DND-41 (cell line): ENCODE measurements around the gene ELL.
A peak's percentile ranks its signal among the peaks of the same experiment; 100 is the strongest.

Experiments
- ATAC-seq: fragments of 200-7000 bp; cut with Tn5 transposase; 3 replicates; pipeline ENCODE4 v1.9.1; 2021; ENCODE audit warnings: low read depth; ENCODE audit not compliant: insufficient read depth
- DNase-seq: peaks from one replicate; pipeline ENCODE4 v3.0.0-alpha.2; 2020
- H2AFZ ChIP-seq: 2 replicates; pipeline ENCODE4 v1.6.0; 2012; ENCODE audit warnings: low read depth, low read length
- H3K27ac ChIP-seq: 2 replicates; pipeline ENCODE4 v1.5.1; 2012; ENCODE audit warnings: low read length, inconsistent platforms
- H3K27me3 ChIP-seq: fragments of 200-600 bp; sonication (generic); 2 replicates; pipeline ENCODE4 v1.6.0; 2012; ENCODE audit warnings: low read length, mild to moderate bottlenecking, inconsistent platforms; ENCODE audit not compliant: insufficient read depth, poor library complexity
- H3K36me3 ChIP-seq: 2 replicates; pipeline ENCODE4 v1.5.1; 2012; ENCODE audit warnings: low read length, inconsistent platforms; ENCODE audit not compliant: insufficient read depth
- H3K4me1 ChIP-seq: 2 replicates; pipeline ENCODE4 v1.5.1; 2012; ENCODE audit warnings: mild to moderate bottlenecking, low read length; ENCODE audit not compliant: insufficient read depth
- H3K4me2 ChIP-seq: 2 replicates; pipeline ENCODE4 v1.6.0; 2012; ENCODE audit warnings: mild to moderate bottlenecking, moderate library complexity, low read length, inconsistent platforms; ENCODE audit not compliant: insufficient read depth
- H3K4me3 ChIP-seq, 2 experiments: fragments of 200-600 bp in 1 of 2; shearing (Covaris generic) in 1 of 2; 2 replicates each; pipeline ENCODE4 v1.5.1; 2012 to 2016; ENCODE audit warnings: inconsistent platforms in 2 of 2, low read length in 2 of 2, mild to moderate bottlenecking in 2 of 2, low read depth in 1 of 2, moderate library complexity in 1 of 2
- H3K79me2 ChIP-seq: 2 replicates; pipeline ENCODE4 v1.6.0; 2012; ENCODE audit warnings: low read length, inconsistent platforms; ENCODE audit not compliant: insufficient read depth
- H3K9ac ChIP-seq: 2 replicates; pipeline ENCODE4 v1.6.0; 2012; ENCODE audit warnings: low read depth, mild to moderate bottlenecking, inconsistent platforms, low read length, moderate library complexity
- H3K9me3 ChIP-seq: 2 replicates; pipeline ENCODE4 v1.5.1; 2012; ENCODE audit warnings: low read length, moderate library complexity, mild to moderate bottlenecking, inconsistent platforms; ENCODE audit not compliant: insufficient read depth, severe bottlenecking
- H4K20me1 ChIP-seq: 2 replicates; pipeline ENCODE4 v1.6.0; 2012; ENCODE audit warnings: low read length; ENCODE audit not compliant: insufficient read depth
- EZH2 ChIP-seq: IDR thresholded peaks from 3 replicates; pipeline ENCODE4 v1.6.1; 2012; ENCODE audit warnings: borderline replicate concordance, low read depth, mild to moderate bottlenecking, moderate library complexity, low read length, inconsistent platforms; ENCODE audit not compliant: severe bottlenecking
- TF ChIP-seq, protein P1 (sequence below): IDR thresholded peaks from 2 replicates; pipeline ENCODE4 v1.5.1; 2012; ENCODE audit warnings: borderline replicate concordance, low read length, moderate library complexity, mild to moderate bottlenecking; ENCODE audit not compliant: poor library complexity, severe bottlenecking; ENCODE audit errors: extremely low read depth

ELL gene

DNA sequence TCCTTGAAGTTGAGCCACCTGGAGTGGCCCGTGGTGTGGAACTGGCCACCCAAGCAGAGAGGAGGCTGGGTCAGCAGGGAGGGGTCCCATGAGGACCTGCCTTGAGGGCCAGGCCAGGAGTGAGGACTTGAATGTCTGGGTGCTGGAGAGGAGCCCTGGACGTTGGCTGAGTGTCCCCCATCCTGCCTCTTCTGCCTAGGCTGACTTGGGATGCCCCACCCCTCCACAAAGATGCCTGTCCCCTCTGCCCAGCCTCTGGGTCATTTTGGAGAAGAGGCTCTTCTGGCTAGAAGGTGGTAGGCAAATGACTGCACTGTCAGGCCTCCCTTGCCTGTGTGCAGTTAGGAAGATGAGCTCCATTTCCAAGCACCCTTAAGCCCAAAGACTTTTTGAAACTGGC is 100.9 kb downstream of the ELL start:
- Histone ChIP-seq H3K27ac (no peak overlapping the region), H3K79me2 (peaks cover 68% of the 10 kb centered on the region), H3K4me3 (peak overlapping the region in 1 of 2 experiments; percentile 70; a peak in 2 of 4 replicates), H3K9ac (peak overlapping the region; percentile 76), H3K36me3 (peaks cover 7% of the 10 kb centered on the region; the same call in 1 of the 2 replicates), H3K4me2 (peak overlapping the region; percentile 88), H4K20me1 (peaks cover 62% of the 10 kb centered on the region), H3K9me3 (no peaks in the 10 kb centered on the region), H3K4me1 (peaks cover 64% of the 10 kb centered on the region), H2AFZ (no peak overlapping the region), H3K27me3 (peaks cover 21% of the 10 kb centered on the region)
- no peak for DNase-seq
- no peak for ATAC-seq
- no peak for TF ChIP-seq EZH2
- TF ChIP-seq, protein P1, sequence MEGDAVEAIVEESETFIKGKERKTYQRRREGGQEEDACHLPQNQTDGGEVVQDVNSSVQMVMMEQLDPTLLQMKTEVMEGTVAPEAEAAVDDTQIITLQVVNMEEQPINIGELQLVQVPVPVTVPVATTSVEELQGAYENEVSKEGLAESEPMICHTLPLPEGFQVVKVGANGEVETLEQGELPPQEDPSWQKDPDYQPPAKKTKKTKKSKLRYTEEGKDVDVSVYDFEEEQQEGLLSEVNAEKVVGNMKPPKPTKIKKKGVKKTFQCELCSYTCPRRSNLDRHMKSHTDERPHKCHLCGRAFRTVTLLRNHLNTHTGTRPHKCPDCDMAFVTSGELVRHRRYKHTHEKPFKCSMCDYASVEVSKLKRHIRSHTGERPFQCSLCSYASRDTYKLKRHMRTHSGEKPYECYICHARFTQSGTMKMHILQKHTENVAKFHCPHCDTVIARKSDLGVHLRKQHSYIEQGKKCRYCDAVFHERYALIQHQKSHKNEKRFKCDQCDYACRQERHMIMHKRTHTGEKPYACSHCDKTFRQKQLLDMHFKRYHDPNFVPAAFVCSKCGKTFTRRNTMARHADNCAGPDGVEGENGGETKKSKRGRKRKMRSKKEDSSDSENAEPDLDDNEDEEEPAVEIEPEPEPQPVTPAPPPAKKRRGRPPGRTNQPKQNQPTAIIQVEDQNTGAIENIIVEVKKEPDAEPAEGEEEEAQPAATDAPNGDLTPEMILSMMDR: no peak

DNA sequence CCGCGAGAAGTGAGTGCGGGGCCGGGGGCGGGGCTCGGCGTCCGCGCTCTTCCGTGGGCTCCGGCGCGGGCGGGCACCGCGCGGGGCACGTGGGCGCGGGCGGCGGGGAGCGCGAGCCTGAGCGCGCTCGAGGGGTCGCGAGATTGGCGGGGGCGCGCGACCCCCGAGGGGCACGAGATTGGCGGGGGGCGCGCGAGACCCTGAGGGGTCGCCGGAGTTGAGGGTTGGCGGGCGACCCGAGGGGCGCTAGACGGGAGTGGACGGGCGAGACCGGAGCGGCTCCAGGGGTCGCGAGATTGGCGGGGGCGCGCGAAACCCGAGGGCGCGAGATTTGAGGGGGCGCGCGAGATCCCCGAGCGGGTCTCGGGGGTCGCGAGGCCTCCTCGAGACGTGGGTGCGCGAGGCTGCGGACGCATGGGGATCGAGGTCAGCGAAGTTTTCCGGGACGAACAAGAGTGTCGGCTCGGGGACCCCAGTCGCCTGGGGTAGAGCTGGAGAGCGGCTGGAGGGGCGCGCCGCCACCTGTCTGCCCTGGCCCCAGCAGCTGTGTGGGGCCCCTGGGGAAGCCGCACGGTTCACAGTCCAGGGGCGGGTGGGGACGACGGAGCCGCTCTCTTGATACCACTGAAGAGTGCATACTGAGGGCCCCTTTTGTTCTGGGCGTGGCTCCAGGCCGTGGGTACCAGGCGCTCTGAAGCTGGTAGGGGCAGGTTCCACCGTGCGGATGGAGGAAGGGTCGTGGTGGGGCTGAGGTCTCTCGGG is 102.0 kb downstream of the ELL start:
- Histone ChIP-seq H3K9me3 (no peaks in the 10 kb centered on the region), H3K4me1 (peaks cover 74% of the 10 kb centered on the region), H3K36me3 (peaks cover 7% of the 10 kb centered on the region; the same call in 1 of the 2 replicates), H3K27me3 (peaks cover 24% of the 10 kb centered on the region), H3K27ac (peak overlapping the region; percentile 48), H3K4me3 (peak overlapping the region; percentile 58 to 70; a peak in 3 of 4 replicates), H3K9ac (peak overlapping the region; percentile 76), H2AFZ (peak overlapping the region; percentile 66), H4K20me1 (peaks cover 53% of the 10 kb centered on the region), H3K4me2 (peak overlapping the region; percentile 88), H3K79me2 (peaks cover 58% of the 10 kb centered on the region)
- ATAC-seq (peak; percentile 54), DNase-seq (peak; percentile 71)
- no peak for TF ChIP-seq EZH2
- TF ChIP-seq, protein P1: no peak

DNA sequence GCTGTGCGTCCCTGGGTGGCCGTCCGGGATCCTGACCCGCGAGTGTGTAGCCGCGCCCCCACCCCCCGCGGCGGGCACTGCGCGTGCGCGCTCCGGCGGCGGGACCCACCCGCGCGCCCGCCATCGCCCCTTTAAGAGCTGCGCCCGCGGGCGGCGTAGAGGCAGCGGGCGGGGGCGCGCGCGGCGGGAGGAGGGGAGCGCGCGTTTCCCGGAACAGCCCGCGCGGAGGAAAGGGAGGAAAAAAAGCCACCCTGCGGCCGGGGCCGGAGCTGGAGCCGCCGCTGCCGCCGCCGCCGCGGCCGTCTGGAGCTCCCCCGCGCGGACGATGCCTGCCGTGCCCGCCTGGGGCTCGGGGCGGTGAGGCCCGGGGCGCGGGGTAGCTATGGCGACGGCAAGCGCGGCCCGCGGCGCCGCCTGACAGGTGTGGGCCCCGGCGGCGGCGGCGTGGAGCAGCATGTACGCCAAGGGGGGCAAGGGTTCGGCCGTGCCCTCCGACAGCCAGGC is 102.6 kb downstream of the ELL start, which contains the start of gene SSBP4:
Gene SSBP4 (plus strand): TSS at position 204 of the 504 bp plus-strand sequence. CDS start 251 bp downstream, at position 455.
- peak within 1 kb of the TSS; percentile 76 for H3K9ac ChIP-seq
- peak within 1 kb of the TSS; percentile 66 for H2AFZ ChIP-seq
- H3K9me3 ChIP-seq: no peaks in the 10 kb centered on the region
- H3K79me2 ChIP-seq: peaks cover 52% of the 10 kb centered on the region
- H4K20me1 ChIP-seq: peaks cover 52% of the 10 kb centered on the region
- H3K4me1 ChIP-seq: peaks cover 81% of the 10 kb centered on the region
- peaks cover 27% of the 10 kb centered on the region for H3K27me3 ChIP-seq
- peak; percentile 73 for DNase-seq
- peaks cover 7% of the 10 kb centered on the region; the same call in 1 of the 2 replicates for H3K36me3 ChIP-seq
- peak within 1 kb of the TSS; percentile 58 to 70; a peak in 3 of 4 replicates for H3K4me3 ChIP-seq
- ATAC-seq: peak; percentile 27
- peak within 1 kb of the TSS; percentile 48 for H3K27ac ChIP-seq
- TF ChIP-seq EZH2: no peak
- TF ChIP-seq, protein P1: peak; percentile 25
- peak within 1 kb of the TSS; percentile 88 for H3K4me2 ChIP-seq
